NCI-H1105 (cell line): Measurements from ENCODE around the gene SYS1.

Experiments
- DNase-seq: peaks from one replicate; lab custom pipeline; 2025; lab: John Stamatoyannopoulos, UW

Gene SYS1

DNA sequence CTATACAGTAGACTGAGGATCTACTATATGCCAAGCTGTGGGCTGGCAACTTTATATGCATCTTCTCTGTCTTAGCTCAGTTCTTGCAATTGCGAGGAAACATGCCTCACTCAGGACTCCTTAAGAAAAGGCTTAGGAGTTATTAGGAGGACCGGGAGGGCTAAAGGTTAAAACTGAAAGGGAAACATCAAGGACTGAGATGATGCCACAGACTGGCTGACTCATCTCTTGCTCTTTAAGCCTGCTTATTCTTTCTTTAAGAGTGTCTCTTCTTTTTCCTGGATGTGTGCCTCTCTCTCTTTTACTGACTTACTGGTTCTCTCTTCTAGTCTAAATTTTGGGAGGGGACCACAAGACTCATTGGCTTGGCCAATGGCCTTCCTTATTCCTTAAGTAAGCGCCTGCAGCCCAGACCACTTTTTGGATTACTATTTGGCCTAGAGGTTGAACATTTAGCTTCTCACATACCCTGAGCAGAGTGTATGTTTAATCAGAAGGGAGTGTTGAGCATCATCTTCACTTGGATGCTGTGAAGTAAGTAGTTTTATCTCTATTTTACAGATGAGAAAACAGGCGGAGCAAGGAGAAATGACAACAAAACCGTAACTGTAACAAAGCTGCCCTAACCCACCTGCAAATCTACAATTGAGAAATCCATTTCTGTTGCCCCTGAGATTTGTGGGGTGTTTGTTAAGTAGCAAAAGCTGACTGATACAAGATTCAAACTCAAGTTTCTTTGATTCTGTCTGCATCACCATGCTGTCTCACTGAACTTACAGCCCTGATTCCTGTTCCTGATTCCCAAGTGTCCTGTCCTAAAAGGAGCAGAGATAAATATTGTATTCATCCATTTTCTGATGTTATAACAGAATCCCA, 7.5 kb upstream of the SYS1 start:
- no peak for DNase-seq

DNA sequence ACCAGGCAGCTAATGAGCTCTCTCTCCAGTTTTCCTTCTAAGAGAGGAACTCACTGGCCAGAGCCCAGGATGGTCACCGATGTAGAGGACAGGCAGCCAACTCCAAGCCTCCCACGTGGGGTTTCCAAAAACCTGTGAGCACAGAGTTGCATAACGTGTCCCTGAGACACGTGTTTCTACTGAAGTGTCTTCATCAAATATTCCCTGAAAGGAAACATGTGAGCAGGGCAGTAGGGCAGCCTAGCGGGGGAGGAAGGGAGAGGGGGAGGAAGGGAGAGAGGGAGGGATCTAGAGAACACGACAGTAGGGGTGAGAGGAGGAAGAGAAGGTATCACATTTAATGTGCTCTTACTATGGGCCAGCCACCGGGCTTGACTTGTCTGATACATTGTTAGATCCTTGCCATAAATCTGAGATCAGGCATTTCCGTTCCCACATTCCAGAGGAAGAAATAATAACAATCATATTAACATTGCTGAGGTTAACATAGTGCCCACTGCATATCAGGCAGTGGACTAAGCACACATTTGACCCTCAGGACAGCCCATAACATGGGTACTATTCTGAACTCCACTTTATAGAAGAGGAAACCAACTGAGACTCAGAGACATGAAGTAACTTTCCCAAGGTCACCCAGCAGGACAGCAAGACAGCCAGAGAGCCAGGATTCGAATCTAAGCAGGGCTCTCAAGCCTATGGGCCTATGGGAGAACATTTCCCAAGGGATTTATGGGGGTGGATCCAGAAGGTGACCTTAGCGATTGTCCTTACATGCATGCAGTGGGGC, 4.5 kb upstream of the SYS1 start:
- DNase-seq = no peak

DNA sequence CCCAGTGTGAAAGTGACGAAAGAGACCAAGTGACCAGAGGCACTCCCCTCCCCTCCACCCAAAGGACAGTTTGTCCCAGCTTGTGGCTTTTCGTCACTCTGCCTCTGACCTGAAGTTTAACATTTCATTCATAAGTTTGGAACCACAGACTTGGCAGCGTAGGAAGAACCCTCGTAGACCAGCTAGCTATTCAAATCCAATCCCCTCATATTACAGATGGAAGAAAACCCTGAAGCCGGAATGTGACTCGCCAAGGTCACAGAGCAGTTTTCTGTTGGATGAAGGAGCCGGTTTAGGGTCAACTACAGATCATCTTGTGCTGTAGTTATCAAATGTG, 3.9 kb upstream of the SYS1 start:
- no peak for DNase-seq

DNA sequence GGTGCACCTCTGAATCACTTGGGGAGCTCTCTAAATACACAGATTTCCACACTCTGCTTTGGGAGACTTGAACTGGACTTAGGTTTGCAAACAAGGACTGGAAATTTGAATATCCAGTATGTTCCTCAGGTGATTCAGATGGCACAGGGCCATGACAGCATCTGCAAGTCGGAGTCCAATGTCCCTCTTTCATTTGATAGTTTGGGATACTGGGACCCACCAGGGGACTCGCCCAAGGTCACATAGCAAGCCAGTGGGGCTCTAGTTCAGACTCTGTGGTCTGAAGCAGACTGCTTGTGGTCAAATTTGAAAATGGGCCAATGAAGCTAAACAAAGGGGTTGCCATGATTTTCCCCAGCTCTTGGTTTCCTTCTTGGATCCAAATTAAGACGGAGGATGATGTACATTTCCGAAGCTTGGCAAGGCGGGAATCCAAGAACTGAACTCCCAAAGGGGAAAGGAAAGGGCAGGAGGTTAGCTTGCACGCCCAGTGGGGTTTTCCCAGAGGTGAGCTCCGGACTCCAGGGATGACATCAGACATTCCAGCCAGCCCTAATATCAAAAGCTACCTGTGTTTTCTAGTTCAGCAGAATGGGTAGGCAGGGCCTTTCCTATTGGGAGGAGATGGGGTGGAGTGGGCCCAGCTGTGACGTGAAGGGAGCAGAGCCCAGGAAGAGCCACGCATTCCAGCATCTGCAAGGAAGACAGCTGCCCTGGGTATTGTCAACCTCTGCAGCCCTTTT, 3.4 kb upstream of the SYS1 start:
- DNase-seq = no peak

DNA sequence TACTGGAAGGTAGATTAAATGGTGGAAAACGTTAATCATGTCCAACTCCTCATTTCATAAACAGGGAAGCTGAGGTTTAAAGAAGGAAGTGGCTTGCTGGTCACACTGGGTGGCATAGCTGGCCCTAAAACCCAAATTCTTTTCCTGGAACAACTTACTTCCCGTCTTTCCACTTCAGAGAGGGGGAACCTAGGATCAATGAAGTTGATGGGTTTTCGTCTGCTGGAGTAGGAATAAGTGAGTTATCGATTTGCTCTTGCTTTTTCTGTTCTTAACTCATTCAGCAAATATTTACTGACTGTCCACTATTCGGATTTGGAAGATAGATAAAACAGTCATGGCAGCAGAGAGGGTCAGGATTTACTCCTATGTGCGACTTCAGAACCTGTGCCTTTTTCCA, 1.2 kb upstream of the SYS1 start:
- DNase-seq = no peak

DNA sequence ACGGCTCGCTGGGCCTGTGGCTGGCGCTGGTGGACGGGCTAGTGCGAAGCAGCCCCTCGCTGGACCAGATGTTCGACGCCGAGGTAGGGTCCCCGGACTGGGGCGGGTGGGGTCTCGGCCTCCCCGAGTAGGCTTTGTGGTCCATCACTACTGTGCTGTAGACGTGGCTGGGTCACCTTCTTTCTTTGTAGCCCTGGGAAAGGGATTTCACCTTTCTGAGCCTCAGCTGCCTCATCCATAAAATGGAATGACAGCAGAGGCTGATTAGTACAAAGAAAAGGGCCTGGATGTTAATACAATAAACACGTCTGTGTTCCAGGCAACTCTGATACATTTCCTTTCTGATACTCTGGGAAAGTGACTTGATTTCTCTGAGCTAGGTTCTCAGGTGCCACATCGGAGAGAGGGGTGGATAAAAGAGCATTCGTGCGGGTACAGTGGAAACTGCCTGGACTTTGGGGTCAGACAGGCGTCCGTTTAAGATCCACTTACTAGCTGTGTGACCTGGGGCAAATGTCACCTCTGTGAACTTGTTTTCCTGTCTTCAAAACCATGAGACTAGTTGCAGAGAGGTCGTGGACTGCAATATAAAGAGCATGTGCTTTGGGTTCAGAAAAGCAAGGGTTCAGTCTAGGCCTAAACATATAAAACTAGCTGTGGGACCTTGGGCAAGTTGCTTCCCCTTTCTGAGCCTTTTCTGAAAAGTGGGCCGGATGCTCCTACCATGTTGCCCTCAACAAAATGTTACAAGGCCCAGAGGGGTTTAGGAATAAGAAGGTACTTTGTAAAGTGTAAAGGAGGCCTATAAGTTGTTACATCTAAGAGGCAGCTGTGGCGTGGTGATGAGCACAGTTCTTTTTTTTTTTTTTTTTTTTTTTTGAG, 896 bp downstream of the SYS1 start:
- DNase-seq = no peak

DNA sequence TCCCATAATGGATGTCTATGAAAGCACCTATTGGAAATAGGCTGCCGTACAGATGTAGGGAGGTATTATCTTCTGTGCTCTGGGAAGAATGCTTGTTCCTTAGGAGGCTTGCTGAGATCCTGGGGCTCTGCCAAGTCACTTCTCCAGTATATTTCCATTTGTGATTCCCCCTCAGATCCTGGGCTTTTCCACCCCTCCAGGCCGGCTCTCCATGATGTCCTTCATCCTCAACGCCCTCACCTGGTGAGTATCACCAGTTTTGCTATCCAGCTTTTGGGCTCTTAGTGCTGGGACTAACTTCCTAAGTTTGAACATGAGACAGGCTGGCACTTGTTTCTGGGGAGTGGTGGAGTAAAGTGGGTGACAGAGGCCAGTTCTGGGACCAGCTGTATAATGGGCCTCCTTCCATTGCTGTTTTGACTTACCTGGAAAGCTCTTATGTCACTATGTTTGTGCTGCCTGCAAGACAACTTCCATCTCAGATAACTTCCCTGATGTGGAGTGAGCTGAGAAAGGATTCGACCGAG, 2.6 kb downstream of the SYS1 start:
- no peak for DNase-seq

DNA sequence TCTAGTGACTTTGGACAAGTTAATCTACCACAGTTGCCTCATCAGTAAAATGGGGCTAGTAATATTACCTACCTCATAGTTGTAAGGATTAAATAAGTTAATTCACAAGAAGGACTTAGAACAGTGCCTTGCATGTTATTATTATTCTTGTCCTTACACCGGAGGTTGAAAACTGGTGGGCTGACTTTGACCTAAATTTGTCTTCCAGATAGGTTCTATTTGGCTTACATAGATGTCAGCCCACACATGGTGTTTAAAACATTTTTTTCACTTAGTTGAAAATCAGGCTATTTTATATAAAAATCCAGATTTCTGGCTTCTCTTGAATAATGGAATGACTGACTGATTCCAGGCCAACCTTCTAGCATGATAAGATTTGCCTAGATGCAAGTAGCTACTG, 3.2 kb downstream of the SYS1 start:
- DNase-seq = no peak

DNA sequence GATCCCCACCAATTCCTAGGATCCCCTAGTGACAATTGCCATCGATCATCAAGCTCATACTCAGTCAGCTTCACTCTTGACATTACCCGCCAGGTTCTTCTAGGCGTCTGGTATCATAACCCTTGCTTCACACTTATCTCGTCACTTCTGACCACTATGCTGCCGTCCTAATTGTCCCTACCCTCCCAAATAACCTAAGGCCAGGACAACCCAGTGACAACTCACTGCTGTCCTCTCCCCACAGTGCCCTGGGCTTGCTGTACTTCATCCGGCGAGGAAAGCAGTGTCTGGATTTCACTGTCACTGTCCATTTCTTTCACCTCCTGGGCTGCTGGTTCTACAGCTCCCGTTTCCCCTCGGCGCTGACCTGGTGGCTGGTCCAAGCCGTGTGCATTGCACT, 3.7 kb downstream of the SYS1 start:
- no peak for DNase-seq

DNA sequence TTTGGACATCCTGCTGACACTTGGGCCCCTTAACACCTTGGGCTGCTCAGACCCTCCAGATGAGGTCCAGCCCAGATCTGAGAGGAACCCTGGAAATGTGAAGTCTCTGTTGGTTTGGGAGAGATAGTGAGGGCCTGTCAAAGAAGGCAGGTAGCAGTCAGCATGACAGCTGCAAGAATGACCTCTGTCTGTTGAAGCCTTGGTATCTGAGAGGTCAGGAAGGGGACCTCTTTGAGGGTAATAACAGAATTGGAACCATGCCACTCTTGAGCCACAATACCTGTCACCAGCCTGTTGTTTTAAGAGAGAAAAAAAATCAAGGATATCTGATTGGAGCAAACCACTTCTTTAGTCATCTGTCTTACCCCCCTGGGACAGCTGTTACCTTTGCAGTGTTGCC, 4.2 kb downstream of the SYS1 start:
- DNase-seq = no peak

DNA sequence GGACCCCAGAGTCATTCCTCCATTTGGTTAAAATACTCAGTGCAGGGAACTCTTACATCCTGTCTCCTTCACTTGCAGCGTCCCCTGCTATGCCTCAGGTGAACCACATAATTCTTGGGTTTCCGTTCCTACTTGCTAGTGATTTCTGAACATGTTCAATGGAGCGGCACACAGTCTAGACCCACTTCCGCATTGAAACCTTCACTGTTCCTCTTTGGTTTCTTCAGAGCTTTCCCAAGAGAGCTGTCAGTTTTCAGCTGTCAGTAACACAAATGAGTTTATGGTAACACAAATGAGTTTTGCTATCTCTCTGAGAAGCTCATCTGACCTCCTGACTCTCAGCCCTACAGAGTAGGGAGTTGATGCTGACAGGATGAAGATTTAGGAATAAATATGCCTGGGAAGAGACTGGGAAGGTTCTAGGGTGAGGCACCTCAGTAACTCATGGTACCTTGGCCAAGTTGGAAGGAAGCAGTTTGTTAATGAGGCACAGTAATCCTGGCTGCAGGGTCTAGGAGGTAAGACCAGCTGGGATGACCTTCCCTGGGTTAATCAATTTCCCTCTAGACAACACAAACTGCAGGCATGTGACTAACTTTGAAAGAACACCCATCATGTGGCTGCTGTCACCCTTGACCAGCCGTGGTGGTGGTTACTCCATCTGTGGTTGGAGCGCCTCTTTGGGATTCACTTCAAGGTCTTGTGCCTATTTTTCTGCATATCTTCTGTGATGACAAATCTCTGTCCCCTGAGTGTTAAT, 5.4 kb downstream of the SYS1 start:
- DNase-seq = no peak

DNA sequence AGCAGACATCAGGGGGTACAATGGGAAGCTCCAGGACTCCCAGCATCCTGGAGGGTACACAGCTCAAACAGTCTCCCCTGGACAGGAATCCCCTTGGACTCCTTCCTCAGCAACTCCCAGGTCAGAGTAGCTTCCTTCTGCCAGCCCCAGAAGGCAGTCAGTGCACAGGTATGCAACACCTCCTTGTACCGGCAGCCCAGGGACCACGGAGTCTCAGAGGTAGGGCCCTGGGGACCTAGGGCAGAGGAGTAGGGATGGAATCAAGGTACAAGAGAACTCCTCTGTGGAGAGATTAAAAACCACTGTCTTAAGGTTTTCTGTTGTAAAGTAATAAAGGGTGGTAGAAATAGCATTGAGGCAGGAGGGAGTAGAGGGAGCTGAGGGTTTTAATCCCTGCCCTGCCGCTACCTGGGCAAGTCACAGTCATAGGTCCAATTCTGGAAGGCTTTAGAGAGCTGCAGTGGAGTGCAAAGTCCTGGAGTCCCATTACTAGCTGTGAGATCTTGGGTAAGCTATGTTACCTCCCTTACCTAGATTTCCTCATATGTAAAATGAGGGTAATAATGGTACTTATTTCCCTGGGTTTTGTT, 7.7 kb downstream of the SYS1 start:
- no peak for DNase-seq

DNA sequence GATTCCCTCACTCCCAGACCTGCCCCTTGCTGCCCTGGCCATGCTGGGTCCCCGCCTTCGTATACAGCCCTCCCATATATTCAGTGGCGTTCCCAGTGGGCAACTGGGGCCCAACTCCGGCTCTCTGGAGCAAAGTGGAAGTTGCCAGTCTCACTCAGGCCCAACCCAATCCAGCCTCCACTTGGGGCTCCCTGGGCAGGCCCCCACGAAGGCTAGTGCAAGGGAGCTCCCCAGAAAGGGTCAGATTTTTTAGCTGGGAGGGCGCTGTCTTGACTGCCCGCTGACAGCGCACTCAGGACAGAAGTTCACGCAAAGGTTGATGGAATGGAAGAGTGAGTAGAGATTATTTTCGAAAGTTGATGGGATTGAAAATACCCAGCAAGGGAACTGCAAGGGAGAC, 9.3 kb downstream of the SYS1 start:
- no peak for DNase-seq

DNA sequence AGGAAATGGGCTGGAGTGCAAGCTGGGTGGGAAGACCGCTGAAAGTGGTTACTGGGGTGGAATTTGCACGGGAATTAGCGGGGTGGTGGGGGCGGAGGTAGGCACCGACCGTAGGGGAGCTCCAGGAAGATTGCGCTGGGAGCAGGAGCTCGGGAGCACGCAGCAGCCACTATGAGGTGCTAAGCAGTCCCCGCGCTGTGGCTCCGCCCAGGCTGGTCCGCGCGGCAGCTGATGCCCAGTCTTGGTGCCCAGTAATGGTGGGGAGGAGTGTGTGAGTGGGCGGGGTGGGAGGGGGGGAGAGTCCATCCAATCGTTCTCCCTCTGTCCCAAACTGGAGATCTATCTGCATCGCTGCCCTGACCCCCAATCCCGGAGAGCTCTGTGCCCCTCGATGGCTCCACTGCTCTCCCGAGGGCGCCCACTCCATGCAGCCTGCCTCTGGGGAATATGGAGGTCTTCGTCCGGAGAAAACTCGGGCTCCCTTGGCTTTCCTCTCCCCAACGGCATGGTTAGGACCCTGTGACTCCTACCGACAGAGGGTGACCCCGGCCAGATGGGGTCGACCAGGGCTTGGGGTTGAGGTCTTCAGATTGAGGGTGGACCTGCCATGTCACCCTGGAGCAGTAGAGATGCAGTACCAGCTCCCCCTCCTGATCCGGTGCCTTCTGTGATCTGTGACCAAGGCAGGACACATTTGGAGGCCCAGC, 9.8 kb downstream of the SYS1 start:
- DNase-seq = peak; percentile 64

DNA sequence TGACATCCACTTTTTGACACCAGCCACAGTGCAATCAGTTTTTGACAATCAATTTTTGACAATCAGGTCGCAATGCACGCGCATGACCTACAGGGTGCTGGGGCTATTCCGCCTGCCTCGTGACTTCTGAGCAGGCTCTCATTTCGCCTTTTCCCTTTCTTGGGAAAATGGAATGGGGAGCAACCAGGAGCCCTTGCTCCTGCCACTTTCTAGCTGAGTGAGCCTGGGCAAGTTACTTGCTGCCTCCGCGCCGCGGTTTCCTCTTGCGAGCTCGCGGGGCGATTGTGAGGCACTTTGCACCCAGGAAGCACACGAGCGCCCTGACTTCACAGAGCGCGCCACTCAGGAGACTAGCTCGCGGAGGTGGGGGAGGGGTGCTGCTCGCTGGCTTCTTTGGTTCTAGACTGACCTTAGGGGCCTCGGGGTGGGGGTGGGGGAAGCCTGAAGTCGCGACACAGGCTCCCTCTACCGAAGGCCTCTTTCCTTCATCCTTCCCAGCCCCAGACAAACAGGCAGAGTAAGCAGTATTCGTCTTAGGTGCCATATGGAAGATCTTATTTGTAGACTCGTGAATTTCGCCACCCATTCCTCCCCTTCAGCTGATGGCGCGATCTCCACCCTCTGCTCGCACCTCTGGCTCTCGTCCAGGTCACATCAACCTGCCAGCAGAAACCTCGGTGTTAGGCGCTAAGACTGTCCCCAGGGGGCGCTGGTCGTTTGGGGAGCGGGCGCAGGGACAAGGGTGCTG, 10.6 kb downstream of the SYS1 start:
- peak; percentile 92 for DNase-seq

DNA sequence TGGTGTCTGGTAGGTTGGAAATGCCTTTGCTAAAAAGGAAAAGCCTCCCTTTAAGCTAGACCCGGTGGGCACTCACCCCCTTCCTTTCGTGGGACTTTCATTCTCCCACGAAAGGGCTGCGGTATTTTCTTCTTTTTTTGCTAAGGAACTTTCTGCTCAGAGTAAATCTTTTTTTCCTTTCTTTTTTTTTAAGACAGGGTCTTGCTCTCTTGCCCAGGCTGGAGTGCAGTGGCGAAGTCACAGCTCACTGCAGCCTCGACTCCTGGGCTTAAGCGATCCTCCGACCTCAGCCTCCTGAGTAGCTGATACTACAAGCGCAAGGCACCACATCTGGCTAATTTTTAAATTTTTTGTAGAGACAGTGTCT, 11.1 kb downstream of the SYS1 start:
- DNase-seq = no peak

DNA sequence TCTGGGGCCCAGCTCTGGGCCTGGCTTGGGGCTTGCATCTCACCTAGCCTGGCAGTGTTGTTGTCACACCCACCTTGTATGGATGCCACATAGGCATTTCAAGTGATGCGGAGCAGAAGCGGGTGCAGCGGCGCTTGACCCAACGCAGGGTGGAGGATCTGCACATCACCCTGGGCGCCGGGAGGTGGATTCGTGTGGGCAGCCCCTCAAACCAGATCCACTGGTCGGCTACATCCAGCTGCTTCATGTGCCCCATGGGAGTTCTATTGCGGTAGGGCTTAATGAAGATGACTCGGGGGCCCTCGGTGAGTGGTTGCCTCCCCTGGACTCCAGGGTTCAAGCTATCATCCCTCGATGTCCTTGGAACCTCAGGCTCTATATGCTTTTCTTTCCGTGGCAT, 12.0 kb downstream of the SYS1 start:
- DNase-seq = no peak

DNA sequence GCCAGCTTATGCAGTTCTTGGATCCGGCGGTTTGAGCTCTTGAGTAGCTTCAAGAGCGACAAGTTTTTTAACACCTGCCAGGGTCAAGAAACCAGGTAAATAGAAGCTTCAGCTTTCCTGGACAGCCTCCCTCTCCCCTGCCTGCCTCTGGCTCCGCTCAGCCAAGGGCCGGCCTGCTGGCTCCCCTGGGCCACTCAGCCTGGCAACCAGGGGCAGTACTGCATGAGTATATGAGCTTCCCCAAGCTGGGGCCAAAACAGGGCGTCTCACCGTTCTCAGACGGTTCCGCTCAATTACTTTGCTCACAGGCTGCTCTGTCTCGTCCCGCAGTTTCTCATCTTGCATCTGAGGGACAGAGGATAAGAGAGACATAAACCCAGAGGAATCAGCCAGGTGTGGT, 14.3 kb downstream of the SYS1 start:
- DNase-seq = no peak

DNA sequence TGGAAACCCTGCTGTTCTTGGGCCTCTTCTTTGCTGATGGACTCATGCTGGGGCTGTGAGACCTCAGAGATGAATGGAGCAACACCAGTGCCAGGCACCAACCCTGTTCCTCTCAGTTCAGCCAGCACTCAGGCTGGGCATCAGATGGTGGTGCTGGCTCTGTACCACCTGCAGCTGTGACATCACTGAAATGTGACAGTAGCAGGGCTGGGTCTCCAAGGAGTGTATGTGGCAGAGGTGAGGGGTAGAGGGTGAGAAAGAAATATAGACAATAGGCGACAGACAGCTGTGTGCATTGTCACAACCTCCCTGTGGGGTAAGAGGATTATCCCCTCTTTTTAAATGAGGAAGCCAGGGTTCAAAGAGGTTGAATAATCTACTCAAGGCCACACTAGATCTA, 15.2 kb downstream of the SYS1 start, which contains the start of gene TP53TG5:
TP53TG5 (minus strand) TSS at position 135 of the 400 bp plus-strand sequence; CDS start at position 46, 89 bp downstream.
- no peak for DNase-seq
